Hepatocyte (in vitro differentiated cells): ENCODE measurements around the gene GNB1L. TPM values are rescaled to one million over a fixed set of nuclear protein-coding genes. Genes with fewer than 3 reads are reported as not detected.

Experiments used
- DNase-seq: peaks from one replicate; pipeline ENCODE4 v3.0.0-alpha.2; 2016; ENCODE audit warnings: low spot score
- H2AFZ ChIP-seq: fragments of 200-600 bp; sonication (generic); 2 replicates; pipeline ENCODE4 v1.6.0; 2016; ENCODE audit warnings: antibody characterized with exemption, mild to moderate bottlenecking
- H3K27ac ChIP-seq: fragments of 200-600 bp; sonication (generic); 2 replicates; pipeline ENCODE4 v1.5.1; 2016; ENCODE audit warnings: mild to moderate bottlenecking
- H3K27me3 ChIP-seq: fragments of 200-600 bp; sonication (generic); 2 replicates; pipeline ENCODE4 v1.6.1; 2016
- H3K36me3 ChIP-seq: fragments of 200-600 bp; sonication (generic); replicated peaks from 2 replicates; pipeline ENCODE4 v1.5.1; 2016; ENCODE audit warnings: low read depth; ENCODE audit not compliant: insufficient read depth
- H3K4me1 ChIP-seq: fragments of 200-600 bp; sonication (generic); 2 replicates; pipeline ENCODE4 v1.5.1; 2016; ENCODE audit warnings: mild to moderate bottlenecking, moderate library complexity; ENCODE audit not compliant: insufficient read depth
- H3K4me2 ChIP-seq: fragments of 200-600 bp; sonication (generic); 2 replicates; pipeline ENCODE4 v1.6.0; 2016
- H3K4me3 ChIP-seq: fragments of 200-600 bp; sonication (generic); 2 replicates; pipeline ENCODE4 v1.5.1; 2016; ENCODE audit warnings: mild to moderate bottlenecking
- H3K79me2 ChIP-seq: fragments of 200-600 bp; sonication (generic); 2 replicates; pipeline ENCODE4 v1.6.0; 2017; ENCODE audit warnings: mild to moderate bottlenecking
- H3K9me2 ChIP-seq: fragments of 200-600 bp; sonication (generic); replicated peaks from 2 replicates; pipeline ENCODE4 v1.6.0; 2017; ENCODE audit warnings: mild to moderate bottlenecking; ENCODE audit not compliant: insufficient read depth
- H3K9me3 ChIP-seq: fragments of 200-600 bp; sonication (generic); 2 replicates; pipeline ENCODE4 v1.5.1; 2016; ENCODE audit warnings: low read depth, mild to moderate bottlenecking
- H4K20me1 ChIP-seq: fragments of 200-600 bp; sonication (generic); 2 replicates; pipeline ENCODE4 v1.6.0; 2016; ENCODE audit warnings: mild to moderate bottlenecking; ENCODE audit not compliant: insufficient read depth, poor library complexity, severe bottlenecking
- CTCF ChIP-seq: fragments of 200-600 bp; sonication (generic); IDR thresholded peaks from 2 replicates; pipeline ENCODE4 v1.5.1; 2016; ENCODE audit warnings: antibody characterized with exemption, mild to moderate bottlenecking; ENCODE audit not compliant: poor library complexity
- EZH2 ChIP-seq: fragments of 200-600 bp; sonication (generic); IDR thresholded peaks from 2 replicates; pipeline ENCODE4 v1.6.1; 2016; ENCODE audit warnings: antibody characterized with exemption, mild to moderate bottlenecking, borderline replicate concordance
- EZH2phosphoT487 ChIP-seq: fragments of 200-600 bp; sonication (generic); IDR thresholded peaks from one replicate; pipeline ENCODE4 v1.6.1; 2018; ENCODE audit warnings: antibody characterized with exemption, mild to moderate bottlenecking, low read depth, moderate library complexity; ENCODE audit not compliant: unreplicated experiment, severe bottlenecking
- WGBS: methylation state at CpG from one replicate; pipeline ENCODE4 v1.1.6; 2016; ENCODE audit warnings: low lambda C conversion rate; ENCODE audit errors: missing lambda C conversion rate; 5-methylcytosine and 5-hydroxymethylcytosine counted together
- polyA plus RNA-seq: library from polyadenylated mRNA; unstranded; fragments of >200 nt; fragmentation: Nextera tagmentation; extraction: Ambion mirVana; gene quantifications from 2 replicates; pipeline ENCODE4 v1.2.1, GENCODE V29; 2016
- total RNA-seq: library from RNA; depleted of rRNA; stranded (reverse); fragments of >200 nt; gene quantifications from 2 replicates; pipeline ENCODE4 v1.2.3, GENCODE V29; 2014

The GNB1L gene
- total and polyA plus RNA-seq, 2 experiments from 2014 or later = 4.1 to 8.5 TPM

DNA sequence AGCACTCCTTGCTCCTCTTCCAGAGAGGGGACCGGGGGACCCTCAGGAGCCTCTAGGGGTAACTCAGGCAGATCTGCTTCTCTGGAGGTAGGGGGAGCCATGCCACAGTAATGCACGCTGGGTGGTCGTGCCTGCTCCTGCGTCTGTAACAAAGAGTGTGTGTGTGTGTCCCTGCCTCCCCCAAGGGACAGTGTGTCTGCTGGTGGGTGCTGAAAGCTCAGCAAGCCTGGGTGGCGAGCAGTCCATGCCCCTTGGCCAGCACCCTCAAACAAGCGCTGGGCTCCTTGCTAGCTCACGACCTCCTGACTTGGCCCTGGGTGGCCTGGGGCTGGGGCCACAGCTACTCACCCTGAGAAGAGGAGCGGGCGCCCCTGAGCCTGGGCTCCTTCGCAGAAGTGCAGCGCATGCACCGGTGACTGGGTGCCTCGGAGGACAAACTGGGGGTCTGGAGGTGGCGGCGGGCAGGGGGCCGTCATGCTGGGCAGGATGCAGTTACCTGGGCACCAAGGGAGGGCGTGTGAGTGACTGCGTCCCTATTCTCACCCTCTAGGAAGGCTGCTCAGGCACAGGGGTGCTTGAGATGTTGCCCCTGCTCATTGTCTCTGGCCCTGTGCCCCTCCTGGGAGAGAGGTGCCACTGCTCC, 33.7 kb downstream of the GNB1L start:
- H2AFZ ChIP-seq = no peak overlapping the region

GRCh38 chr22:19819911-19820879, 34.5 kb downstream of the GNB1L start:
- Histone ChIP-seq H3K27ac (no peak overlapping the region), H3K79me2 (no peaks in the 10 kb centered on the region), H4K20me1 (no peaks in the 10 kb centered on the region), H3K4me3 (no peak overlapping the region), H3K9me2 (no peaks in the 10 kb centered on the region), H3K4me2 (no peak overlapping the region), H3K4me1 (no peaks in the 10 kb centered on the region), H3K36me3 (no peaks in the 10 kb centered on the region), H3K9me3 (no peaks in the 10 kb centered on the region), H2AFZ (no peak overlapping the region), H3K27me3 (no peaks in the 10 kb centered on the region)
- 93% methylated on average over 20 of the region's 21 CpGs for whole genome bisulfite sequencing
- TF ChIP-seq EZH2phosphoT487 (no peak), EZH2 (no peak), CTCF (no peak)
- DNase-seq = peak; percentile 3

More for the DNA sequence above, 33.7 kb downstream of the GNB1L start:
- Histone ChIP-seq H3K79me2 (no peaks in the 10 kb centered on the region), H3K4me1 (no peaks in the 10 kb centered on the region), H4K20me1 (no peaks in the 10 kb centered on the region), H3K9me3 (no peaks in the 10 kb centered on the region), H3K27ac (no peak overlapping the region), H3K27me3 (no peaks in the 10 kb centered on the region), H3K36me3 (no peaks in the 10 kb centered on the region), H3K4me3 (no peak overlapping the region), H3K4me2 (no peak overlapping the region), H3K9me2 (no peaks in the 10 kb centered on the region)
- peak; percentile 3 for DNase-seq
- TF ChIP-seq EZH2 (no peak), CTCF (no peak), EZH2phosphoT487 (no peak)
- 91% methylated on average over 18 of the region's 18 CpGs for WGBS

- Histone ChIP-seq H3K36me3 (no peaks in the 10 kb centered on the region), H2AFZ (no peak overlapping the region), H3K27me3 (no peaks in the 10 kb centered on the region), H3K9me2 (no peaks in the 10 kb centered on the region), H3K4me3 (no peak overlapping the region), H3K9me3 (no peaks in the 10 kb centered on the region), H3K79me2 (no peaks in the 10 kb centered on the region), H3K4me2 (no peak overlapping the region), H4K20me1 (no peaks in the 10 kb centered on the region), H3K4me1 (no peaks in the 10 kb centered on the region), H3K27ac (no peak overlapping the region)
- DNase-seq = no peak
- 94% methylated on average over 14 of the region's 14 CpGs for WGBS
- TF ChIP-seq EZH2 (no peak), CTCF (no peak), EZH2phosphoT487 (no peak)
Measured at GRCh38 chr22:19819208-19819910, 35.3 kb downstream of the GNB1L start.
